ENCODE data around the gene NKX1-2. TPM values are rescaled to one million over a fixed set of nuclear protein-coding genes. Genes with fewer than 3 reads are reported as not detected.

NKX1-2 gene
- polyA plus RNA-seq, 1 of the 3 experiments (the other 2 are of a cell fraction): not detected

DNA sequence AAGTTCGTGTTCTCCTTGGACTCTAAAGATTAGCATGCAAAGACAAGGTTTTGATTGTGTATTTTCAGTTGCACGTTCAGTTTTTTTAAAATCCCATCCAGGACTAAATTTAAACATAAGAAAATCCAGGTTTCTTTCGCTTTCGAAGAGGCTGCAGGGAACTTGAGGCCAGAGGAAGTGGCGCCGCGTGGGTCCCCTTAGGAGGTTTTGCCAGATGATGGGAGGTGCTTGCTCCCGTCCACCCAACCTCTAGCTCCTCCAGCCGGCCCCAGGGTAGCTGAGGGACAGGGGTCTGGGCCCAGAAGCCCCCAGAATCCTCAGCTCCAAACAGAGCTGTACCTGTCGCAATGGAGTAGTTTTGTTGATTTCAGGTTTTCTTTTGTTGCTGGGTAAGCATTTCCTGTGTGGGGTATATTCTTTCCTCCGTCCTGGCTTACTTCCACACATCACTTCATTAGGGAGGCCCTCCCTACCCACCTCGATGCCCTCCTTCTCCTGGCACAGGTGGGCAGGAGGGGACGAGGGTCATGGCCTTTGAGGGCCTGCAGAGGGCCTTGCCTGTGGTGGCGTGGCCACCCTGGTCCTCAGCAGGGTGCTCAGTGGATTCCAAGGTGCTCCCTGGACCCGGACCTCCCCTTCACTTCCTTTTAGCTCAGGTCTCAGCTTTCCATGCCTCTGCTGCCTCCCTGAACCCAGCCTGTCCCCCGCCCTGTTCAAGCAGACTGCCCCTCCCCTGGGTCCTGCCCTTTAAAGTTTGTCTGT is 44.4 kb upstream of the NKX1-2 start:
- Histone ChIP-seq H3K9ac (no peak overlapping the region), H3K4me2 (no peak overlapping the region), H3K4me1 (ENCODE audit: control insufficient read depth in 1 of 2, insufficient read depth in 2 of 2, low read depth in 1 of 2, low read length in 1 of 2) (peaks cover 0 to 26% of the 10 kb centered on the region in 2 experiments; a peak in 1 of 4 replicates), H3K9me2 (no peaks in the 10 kb centered on the region), H3K36me3 (replicated peaks in 1 of 2; ENCODE audit: control insufficient read depth in 1 of 2, insufficient read depth in 2 of 2, low read length in 1 of 2) (peaks cover 3% of the 10 kb centered on the region in 2 experiments), H3F3A (replicated peaks; ENCODE audit: insufficient read depth) (no peaks in the 10 kb centered on the region), H3K79me2 (ENCODE audit: insufficient read depth) (no peaks in the 10 kb centered on the region), H3K27me3 (ENCODE audit: insufficient read depth) (no peaks in the 10 kb centered on the region), H4K20me1 (ENCODE audit: insufficient read depth) (no peaks in the 10 kb centered on the region), H2AFZ (ENCODE audit: low read depth) (no peak overlapping the region), H3K27ac (ENCODE audit: low read depth in 2 of 2, low read length in 1 of 2) (no peak overlapping the region), H3K9me3 (no peaks in the 10 kb centered on the region), H3K4me3 (ENCODE audit: low read depth in 2 of 2, low read length in 1 of 2) (no peak overlapping the region)
- POLR2A ChIA-PET: no interaction called here
- TF ChIP-seq GATA2 (CRISPR knock-in tag; IDR thresholded peaks at IDR 0.05): no peak
- no peak for TF ChIP-seq TEAD4 (IDR thresholded peaks at IDR 0.05; ENCODE audit: borderline replicate concordance, insufficient read depth)
- TF ChIP-seq, protein P1, sequence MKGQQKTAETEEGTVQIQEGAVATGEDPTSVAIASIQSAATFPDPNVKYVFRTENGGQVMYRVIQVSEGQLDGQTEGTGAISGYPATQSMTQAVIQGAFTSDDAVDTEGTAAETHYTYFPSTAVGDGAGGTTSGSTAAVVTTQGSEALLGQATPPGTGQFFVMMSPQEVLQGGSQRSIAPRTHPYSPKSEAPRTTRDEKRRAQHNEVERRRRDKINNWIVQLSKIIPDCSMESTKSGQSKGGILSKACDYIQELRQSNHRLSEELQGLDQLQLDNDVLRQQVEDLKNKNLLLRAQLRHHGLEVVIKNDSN (IDR thresholded peaks at IDR 0.05; ENCODE audit: borderline replicate concordance, low read depth): no peak
- TF ChIP-seq, protein P2, sequence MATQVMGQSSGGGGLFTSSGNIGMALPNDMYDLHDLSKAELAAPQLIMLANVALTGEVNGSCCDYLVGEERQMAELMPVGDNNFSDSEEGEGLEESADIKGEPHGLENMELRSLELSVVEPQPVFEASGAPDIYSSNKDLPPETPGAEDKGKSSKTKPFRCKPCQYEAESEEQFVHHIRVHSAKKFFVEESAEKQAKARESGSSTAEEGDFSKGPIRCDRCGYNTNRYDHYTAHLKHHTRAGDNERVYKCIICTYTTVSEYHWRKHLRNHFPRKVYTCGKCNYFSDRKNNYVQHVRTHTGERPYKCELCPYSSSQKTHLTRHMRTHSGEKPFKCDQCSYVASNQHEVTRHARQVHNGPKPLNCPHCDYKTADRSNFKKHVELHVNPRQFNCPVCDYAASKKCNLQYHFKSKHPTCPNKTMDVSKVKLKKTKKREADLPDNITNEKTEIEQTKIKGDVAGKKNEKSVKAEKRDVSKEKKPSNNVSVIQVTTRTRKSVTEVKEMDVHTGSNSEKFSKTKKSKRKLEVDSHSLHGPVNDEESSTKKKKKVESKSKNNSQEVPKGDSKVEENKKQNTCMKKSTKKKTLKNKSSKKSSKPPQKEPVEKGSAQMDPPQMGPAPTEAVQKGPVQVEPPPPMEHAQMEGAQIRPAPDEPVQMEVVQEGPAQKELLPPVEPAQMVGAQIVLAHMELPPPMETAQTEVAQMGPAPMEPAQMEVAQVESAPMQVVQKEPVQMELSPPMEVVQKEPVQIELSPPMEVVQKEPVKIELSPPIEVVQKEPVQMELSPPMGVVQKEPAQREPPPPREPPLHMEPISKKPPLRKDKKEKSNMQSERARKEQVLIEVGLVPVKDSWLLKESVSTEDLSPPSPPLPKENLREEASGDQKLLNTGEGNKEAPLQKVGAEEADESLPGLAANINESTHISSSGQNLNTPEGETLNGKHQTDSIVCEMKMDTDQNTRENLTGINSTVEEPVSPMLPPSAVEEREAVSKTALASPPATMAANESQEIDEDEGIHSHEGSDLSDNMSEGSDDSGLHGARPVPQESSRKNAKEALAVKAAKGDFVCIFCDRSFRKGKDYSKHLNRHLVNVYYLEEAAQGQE (IDR thresholded peaks at IDR 0.05; ENCODE audit: low read depth, low read length): no peak
- no peak for TF ChIP-seq JUND (IDR thresholded peaks at IDR 0.05)
- TF ChIP-seq, protein P3, sequence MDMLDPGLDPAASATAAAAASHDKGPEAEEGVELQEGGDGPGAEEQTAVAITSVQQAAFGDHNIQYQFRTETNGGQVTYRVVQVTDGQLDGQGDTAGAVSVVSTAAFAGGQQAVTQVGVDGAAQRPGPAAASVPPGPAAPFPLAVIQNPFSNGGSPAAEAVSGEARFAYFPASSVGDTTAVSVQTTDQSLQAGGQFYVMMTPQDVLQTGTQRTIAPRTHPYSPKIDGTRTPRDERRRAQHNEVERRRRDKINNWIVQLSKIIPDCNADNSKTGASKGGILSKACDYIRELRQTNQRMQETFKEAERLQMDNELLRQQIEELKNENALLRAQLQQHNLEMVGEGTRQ (IDR thresholded peaks at IDR 0.05; ENCODE audit: borderline replicate concordance, low read depth, low read length): no peak
- no peak for TF ChIP-seq FOXM1 (IDR thresholded peaks at IDR 0.05; ENCODE audit: low read depth)
- TF ChIP-seq CHD2 (IDR thresholded peaks at IDR 0.05; ENCODE audit: low read length, partially characterized antibody): no peak
- TF ChIP-seq POLR2AphosphoS5 (IDR thresholded peaks at IDR 0.05; ENCODE audit: low read depth, low read length): no peak
- TF ChIP-seq MEF2A (IDR thresholded peaks at IDR 0.05; ENCODE audit: borderline replicate concordance, low read depth): no peak
- TF ChIP-seq, protein P4, sequence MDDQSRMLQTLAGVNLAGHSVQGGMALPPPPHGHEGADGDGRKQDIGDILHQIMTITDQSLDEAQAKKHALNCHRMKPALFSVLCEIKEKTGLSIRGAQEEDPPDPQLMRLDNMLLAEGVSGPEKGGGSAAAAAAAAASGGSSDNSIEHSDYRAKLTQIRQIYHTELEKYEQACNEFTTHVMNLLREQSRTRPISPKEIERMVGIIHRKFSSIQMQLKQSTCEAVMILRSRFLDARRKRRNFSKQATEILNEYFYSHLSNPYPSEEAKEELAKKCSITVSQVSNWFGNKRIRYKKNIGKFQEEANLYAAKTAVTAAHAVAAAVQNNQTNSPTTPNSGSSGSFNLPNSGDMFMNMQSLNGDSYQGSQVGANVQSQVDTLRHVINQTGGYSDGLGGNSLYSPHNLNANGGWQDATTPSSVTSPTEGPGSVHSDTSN (IDR thresholded peaks at IDR 0.05): no peak
- TF ChIP-seq, protein P5, sequence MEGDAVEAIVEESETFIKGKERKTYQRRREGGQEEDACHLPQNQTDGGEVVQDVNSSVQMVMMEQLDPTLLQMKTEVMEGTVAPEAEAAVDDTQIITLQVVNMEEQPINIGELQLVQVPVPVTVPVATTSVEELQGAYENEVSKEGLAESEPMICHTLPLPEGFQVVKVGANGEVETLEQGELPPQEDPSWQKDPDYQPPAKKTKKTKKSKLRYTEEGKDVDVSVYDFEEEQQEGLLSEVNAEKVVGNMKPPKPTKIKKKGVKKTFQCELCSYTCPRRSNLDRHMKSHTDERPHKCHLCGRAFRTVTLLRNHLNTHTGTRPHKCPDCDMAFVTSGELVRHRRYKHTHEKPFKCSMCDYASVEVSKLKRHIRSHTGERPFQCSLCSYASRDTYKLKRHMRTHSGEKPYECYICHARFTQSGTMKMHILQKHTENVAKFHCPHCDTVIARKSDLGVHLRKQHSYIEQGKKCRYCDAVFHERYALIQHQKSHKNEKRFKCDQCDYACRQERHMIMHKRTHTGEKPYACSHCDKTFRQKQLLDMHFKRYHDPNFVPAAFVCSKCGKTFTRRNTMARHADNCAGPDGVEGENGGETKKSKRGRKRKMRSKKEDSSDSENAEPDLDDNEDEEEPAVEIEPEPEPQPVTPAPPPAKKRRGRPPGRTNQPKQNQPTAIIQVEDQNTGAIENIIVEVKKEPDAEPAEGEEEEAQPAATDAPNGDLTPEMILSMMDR (IDR thresholded peaks at IDR 0.05): no peak
- TF ChIP-seq FOSL2 (IDR thresholded peaks at IDR 0.05; ENCODE audit: borderline replicate concordance, low read depth): no peak
- TF ChIP-seq YY1 (IDR thresholded peaks at IDR 0.05; ENCODE audit: low read depth): no peak
- TF ChIP-seq SMC3 (IDR thresholded peaks at IDR 0.05; ENCODE audit: low read depth, low read length): no peak
- no peak for TF ChIP-seq TCF12 (IDR thresholded peaks at IDR 0.05)
- TF ChIP-seq TAF1 (IDR thresholded peaks at IDR 0.05; ENCODE audit: borderline replicate concordance, low read depth, low read length): no peak
- DNase-seq: no peak
- WGBS (ENCODE audit: low lambda C conversion rate): 84% methylated on average over 16 of the region's 16 CpGs
- CTCF ChIA-PET: no interaction called here

All from SK-N-SH (cell line).